DOHH2 (cell line): Measurements from ENCODE around the gene RBM15B.

Source experiments
- CTCF ChIP-seq: fragments of 200-600 bp; sonication (generic); IDR thresholded peaks from one replicate; pipeline ENCODE4 v1.5.1; 2014; ENCODE audit warnings: antibody characterized with exemption, mild to moderate bottlenecking, low read depth, low read length; ENCODE audit not compliant: poor library complexity, severe bottlenecking
- EZH2phosphoT487 ChIP-seq: fragments of 200-600 bp; sonication (generic); IDR thresholded peaks from 2 replicates; pipeline ENCODE4 v1.6.1; 2017; ENCODE audit warnings: borderline replicate concordance, mild to moderate bottlenecking, antibody characterized with exemption, low read length, moderate library complexity, mixed read lengths

GRCh38 chr3:51386159-51386851, 4.8 kb upstream of the RBM15B start:
- TF ChIP-seq CTCF: no peak
- no peak for TF ChIP-seq EZH2phosphoT487
